Keratinocyte (primary cell): Measurements from ENCODE around the gene ORMDL2. TPM values are rescaled to one million over a fixed set of nuclear protein-coding genes. Genes with fewer than 3 reads are reported as not detected.

ENCODE experiments used
- DNase-seq: peaks from one replicate; pipeline ENCODE4 v3.0.0-alpha.2; 2011; ENCODE audit warnings: low read depth, missing footprints, low spot score
- FAIRE-seq: peaks from 2 replicates; lab custom pipeline; 2011; peaks lifted over from hg19 to GRCh38; lab: Jason Lieb, UNC
- H2AFZ ChIP-seq: 2 replicates; pipeline ENCODE4 v1.6.0; 2012; ENCODE audit warnings: low read length, control low read depth, inconsistent platforms; ENCODE audit not compliant: control insufficient read depth
- H3K27ac ChIP-seq: 2 replicates; pipeline ENCODE4 v1.5.1; 2011; ENCODE audit warnings: low read length; ENCODE audit not compliant: control insufficient read depth, insufficient read depth
- H3K27me3 ChIP-seq: 3 replicates; pipeline ENCODE4 v1.6.0; 2011; ENCODE audit warnings: low read length; ENCODE audit not compliant: control insufficient read depth, insufficient read depth; ENCODE audit errors: extremely low read depth
- H3K36me3 ChIP-seq, 2 experiments: 2 replicates in 1 of 2; 3 replicates in 1 of 2; pipeline ENCODE4 v1.5.1; 2011; ENCODE audit warnings: low read length in 2 of 2, mild to moderate bottlenecking in 1 of 2; ENCODE audit not compliant: control insufficient read depth in 2 of 2, insufficient read depth in 2 of 2; ENCODE audit errors: extremely low read depth in 1 of 2
- H3K4me1 ChIP-seq: 3 replicates; pipeline ENCODE4 v1.5.1; 2011; ENCODE audit warnings: low read length; ENCODE audit not compliant: control insufficient read depth, insufficient read depth; ENCODE audit errors: extremely low read depth
- H3K4me2 ChIP-seq: 3 replicates; pipeline ENCODE4 v1.6.0; 2011; ENCODE audit warnings: low read depth, low read length; ENCODE audit not compliant: control insufficient read depth, insufficient read depth; ENCODE audit errors: extremely low read depth
- H3K4me3 ChIP-seq, 3 experiments: fragments of 200-600 bp in 1 of 3; sonication (generic) in 1 of 3; 2 replicates in 2 of 3; 3 replicates in 1 of 3; pipeline ENCODE4 v1.5.1; 2011 to 2016; ENCODE audit warnings: low read length in 3 of 3, mild to moderate bottlenecking in 3 of 3, control low read depth in 2 of 3, inconsistent platforms in 1 of 3, low read depth in 1 of 3, mixed read lengths in 1 of 3, mixed run types in 1 of 3, moderate library complexity in 1 of 3; ENCODE audit not compliant: control insufficient read depth in 2 of 3, insufficient read depth in 2 of 3; ENCODE audit errors: extremely low read depth in 1 of 3
- H3K79me2 ChIP-seq: 2 replicates; pipeline ENCODE4 v1.6.0; 2012; ENCODE audit warnings: low read length; ENCODE audit not compliant: control insufficient read depth, insufficient read depth
- H3K9ac ChIP-seq: 3 replicates; pipeline ENCODE4 v1.6.0; 2011; ENCODE audit warnings: low read length; ENCODE audit not compliant: control insufficient read depth, insufficient read depth; ENCODE audit errors: extremely low read depth
- H3K9me1 ChIP-seq: 3 replicates; pipeline ENCODE4 v1.6.0; 2011; ENCODE audit warnings: low read length; ENCODE audit not compliant: control insufficient read depth, insufficient read depth; ENCODE audit errors: extremely low read depth
- H3K9me3 ChIP-seq: 2 replicates; pipeline ENCODE4 v1.5.1; 2012; ENCODE audit warnings: low read depth, low read length; ENCODE audit not compliant: control insufficient read depth
- H4K20me1 ChIP-seq: 3 replicates; pipeline ENCODE4 v1.6.0; 2011; ENCODE audit warnings: low read length; ENCODE audit not compliant: control insufficient read depth, insufficient read depth; ENCODE audit errors: extremely low read depth
- CTCF ChIP-seq, 3 experiments: IDR thresholded peaks in 1 of 3; conservative IDR thresholded peaks in 1 of 3; optimal IDR thresholded peaks in 1 of 3; 2 replicates in 2 of 3; 3 replicates in 1 of 3; pipeline versions ENCODE3 to v1.5.1; 2011; ENCODE audit warnings: low read length in 3 of 3, mild to moderate bottlenecking in 3 of 3, moderate library complexity in 2 of 3, control low read depth in 1 of 3, inconsistent platforms in 1 of 3; ENCODE audit not compliant: insufficient read depth in 2 of 3; ENCODE audit errors: extremely low read depth in 1 of 3
- EZH2 ChIP-seq: IDR thresholded peaks from one replicate; pipeline ENCODE4 v1.6.1; 2012; ENCODE audit warnings: inconsistent platforms, mild to moderate bottlenecking, low read length, moderate library complexity
- dilution Hi-C: fragments of 300-500 bp; cut with MboI; formaldehyde crosslinking; loops from one replicate; pipeline ENCODE4 v1.7.0; 2020; ENCODE audit warnings: low sequenced_read_pairs; ENCODE audit not compliant: extremely low pct_ligation_motif_present
- polyA plus RNA-seq, 5 experiments: library from polyadenylated mRNA; depleted of rRNA in 3 of 5; stranded (reverse) in 3 of 5; stranded (forward) in 1 of 5; unstranded in 1 of 5; fragments of >200 nt; gene quantifications; 1 replicate in 1 of 5; 2 replicates in 3 of 5; 3 replicates in 1 of 5; pipeline versions ENCODE4 v1.2.1 to v1.2.3, GENCODE V29; 2011 to 2012; ENCODE audit warnings: missing spikeins in 2 of 5, low read depth in 1 of 5, low replicate concordance in 1 of 5

The ORMDL2 gene
- polyA plus RNA-seq, 1 donor (not counting 4 experiments of a cell fraction or from before 2014, with no cell fraction given) = 129 TPM

- Histone ChIP-seq H3K79me2 (peaks cover 94% of the 10 kb centered on the region), H3K27ac (no peak overlapping the region), H2AFZ (no peak overlapping the region), H4K20me1 (no peaks in the 10 kb centered on the region), H3K27me3 (no peaks in the 10 kb centered on the region), H3K9ac (no peak overlapping the region), H3K36me3 (peaks cover 4 to 17% of the 10 kb centered on the region in 2 experiments), H3K4me1 (peaks cover 14% of the 10 kb centered on the region), H3K9me3 (no peaks in the 10 kb centered on the region), H3K4me3 (no peak overlapping the region), H3K4me2 (no peak overlapping the region), H3K9me1 (no peaks in the 10 kb centered on the region)
- no peak for DNase-seq
- no peak for FAIRE-seq
- dilution Hi-C loops = no loop called here
- TF ChIP-seq EZH2 (no peak), CTCF (optimal IDR thresholded peaks at IDR 0.05 in 1 of 3, IDR thresholded peaks at IDR 0.05 in 1 of 3, conservative IDR thresholded peaks at IDR 0.05 in 1 of 3; ENCODE audit: extremely low read depth in 1 of 3, insufficient read depth in 2 of 3, low read length in 3 of 3) (no peak)
These were observed 3.6 kb upstream of the ORMDL2 start for GRCh38 chr12:55814257-55814656.

- Histone ChIP-seq H3K9me3 (no peaks in the 10 kb centered on the region), H3K36me3 (peaks cover 14 to 29% of the 10 kb centered on the region in 2 experiments), H3K9ac (peak overlapping the region; percentile 20), H4K20me1 (no peaks in the 10 kb centered on the region), H3K4me1 (peaks cover 14% of the 10 kb centered on the region), H3K4me2 (peak overlapping the region; percentile 61), H3K9me1 (no peaks in the 10 kb centered on the region), H3K27ac (peak overlapping the region; percentile 15), H2AFZ (no peak overlapping the region), H3K27me3 (no peaks in the 10 kb centered on the region), H3K79me2 (peaks cover 91% of the 10 kb centered on the region), H3K4me3 (peak overlapping the region; percentile 8 to 98 (median 93))
- dilution Hi-C loops = no loop called here
- FAIRE-seq (no peak), DNase-seq (no peak)
- no peak for TF ChIP-seq EZH2
These were observed 2.4 kb upstream of the ORMDL2 start for GRCh38 chr12:55815473-55815872.

GRCh38 chr12:55816881-55817344 is 928 bp upstream of the ORMDL2 start:
- H3K4me1 ChIP-seq = peaks cover 14% of the 10 kb centered on the region
- no peak for FAIRE-seq
- peaks cover 21 to 29% of the 10 kb centered on the region in 2 experiments for H3K36me3 ChIP-seq

More at GRCh38 chr12:55816881-55817344, 928 bp upstream of the ORMDL2 start:
- DNase-seq = no peak
- Histone ChIP-seq H4K20me1 (no peaks in the 10 kb centered on the region), H3K27ac (peak overlapping the region; percentile 92), H3K9me3 (no peaks in the 10 kb centered on the region), H3K27me3 (no peaks in the 10 kb centered on the region), H3K79me2 (peaks cover 77% of the 10 kb centered on the region), H3K9me1 (no peaks in the 10 kb centered on the region), H3K9ac (peak overlapping the region; percentile 88), H2AFZ (peak overlapping the region; percentile 88), H3K4me2 (peak overlapping the region; percentile 61), H3K4me3 (peak overlapping the region; percentile 61 to 98 (median 93))
- TF ChIP-seq CTCF (optimal IDR thresholded peaks at IDR 0.05 in 1 of 3, IDR thresholded peaks at IDR 0.05 in 1 of 3, conservative IDR thresholded peaks at IDR 0.05 in 1 of 3; ENCODE audit: extremely low read depth in 1 of 3, insufficient read depth in 2 of 3, low read length in 3 of 3) (no peak), EZH2 (no peak)
- dilution Hi-C loops = no loop called here
